ENCODE data around the gene CIITA. TPM values are rescaled to one million over a fixed set of nuclear protein-coding genes. Genes with fewer than 3 reads are reported as not detected.

Gene CIITA
- total RNA-seq, 1 experiment from 2014 or later, result not detected

DNA sequence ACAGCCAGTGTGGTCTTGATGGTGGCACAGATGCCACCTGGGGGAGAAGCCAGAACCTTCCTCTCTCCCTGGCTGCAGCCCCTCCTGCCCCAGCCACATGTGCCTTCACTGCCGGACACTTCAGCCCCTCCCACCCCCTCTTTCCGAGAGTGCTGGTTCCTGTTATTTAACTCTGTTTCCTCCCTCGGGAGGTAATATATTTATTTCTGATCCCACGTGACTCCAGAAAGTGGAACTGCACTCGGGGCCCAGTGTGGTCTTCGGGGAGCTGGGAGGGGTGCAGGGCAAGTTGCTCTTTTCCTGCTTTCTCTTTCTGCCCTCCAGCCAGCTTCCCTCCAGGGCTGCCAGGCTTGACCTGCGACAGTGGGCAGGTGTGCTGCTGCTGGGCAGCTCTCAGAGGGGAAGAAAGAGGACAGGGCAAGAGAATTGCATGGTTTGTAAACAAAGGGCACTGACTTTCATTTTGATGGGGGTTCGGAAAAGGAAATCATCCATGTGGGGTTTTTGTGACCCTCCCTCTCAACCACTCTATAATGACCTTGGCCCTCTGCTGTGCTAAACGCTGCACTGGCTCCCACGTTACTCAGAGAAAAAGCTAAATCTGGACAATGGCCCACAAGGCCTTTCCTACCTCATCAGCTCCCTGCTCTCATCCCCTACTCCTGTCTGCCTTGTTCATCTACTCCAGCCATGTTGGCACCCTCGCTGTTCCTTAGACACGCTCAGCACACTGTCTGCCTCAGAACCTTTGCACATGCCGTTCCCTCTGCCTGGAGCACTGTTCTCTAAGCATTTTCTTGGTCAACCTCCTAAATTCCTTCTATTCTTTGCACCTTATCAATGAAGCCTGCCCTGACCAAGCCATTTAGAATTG is 8.2 kb upstream of the CIITA start:
- Mint-ChIP-seq H3K27ac (ENCODE audit: low read depth, unreplicated experiment) (no peak overlapping the region), H3K36me3 (ENCODE audit: insufficient read depth, unreplicated experiment) (peaks cover 5% of the 10 kb centered on the region), H3K9me3 (ENCODE audit: unreplicated experiment) (no peaks in the 10 kb centered on the region), H3K4me1 (ENCODE audit: insufficient read depth, unreplicated experiment) (peaks cover 16% of the 10 kb centered on the region), H3K27me3 (ENCODE audit: insufficient read depth, unreplicated experiment) (no peaks in the 10 kb centered on the region), H3K4me3 (ENCODE audit: unreplicated experiment) (no peak overlapping the region)
- CTCF ChIA-PET, result interaction anchor here (0.5 to 0.8 kb wide), 3 partner anchors 9 to 348 kb away, joined by 3 read pairs; partner anchors contain the start of gene CIITA
- BruUV-seq (replicated peaks), result no TSS peak
- DNase-seq (ENCODE audit: unreplicated experiment), result no peak
- TF ChIP-seq, protein P1, sequence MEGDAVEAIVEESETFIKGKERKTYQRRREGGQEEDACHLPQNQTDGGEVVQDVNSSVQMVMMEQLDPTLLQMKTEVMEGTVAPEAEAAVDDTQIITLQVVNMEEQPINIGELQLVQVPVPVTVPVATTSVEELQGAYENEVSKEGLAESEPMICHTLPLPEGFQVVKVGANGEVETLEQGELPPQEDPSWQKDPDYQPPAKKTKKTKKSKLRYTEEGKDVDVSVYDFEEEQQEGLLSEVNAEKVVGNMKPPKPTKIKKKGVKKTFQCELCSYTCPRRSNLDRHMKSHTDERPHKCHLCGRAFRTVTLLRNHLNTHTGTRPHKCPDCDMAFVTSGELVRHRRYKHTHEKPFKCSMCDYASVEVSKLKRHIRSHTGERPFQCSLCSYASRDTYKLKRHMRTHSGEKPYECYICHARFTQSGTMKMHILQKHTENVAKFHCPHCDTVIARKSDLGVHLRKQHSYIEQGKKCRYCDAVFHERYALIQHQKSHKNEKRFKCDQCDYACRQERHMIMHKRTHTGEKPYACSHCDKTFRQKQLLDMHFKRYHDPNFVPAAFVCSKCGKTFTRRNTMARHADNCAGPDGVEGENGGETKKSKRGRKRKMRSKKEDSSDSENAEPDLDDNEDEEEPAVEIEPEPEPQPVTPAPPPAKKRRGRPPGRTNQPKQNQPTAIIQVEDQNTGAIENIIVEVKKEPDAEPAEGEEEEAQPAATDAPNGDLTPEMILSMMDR (IDR thresholded peaks at IDR 0.05; ENCODE audit: unreplicated experiment), result no peak
- intact Hi-C loops (cut with micrococcal nuclease), result no loop called here
- POLR2A ChIA-PET, result no interaction called here

GRCh38 chr16:10870137-10870776 is 6.7 kb upstream of the CIITA start:
- Mint-ChIP-seq H3K4me3 (ENCODE audit: unreplicated experiment) (no peak overlapping the region), H3K27ac (ENCODE audit: low read depth, unreplicated experiment) (no peak overlapping the region), H3K9me3 (ENCODE audit: unreplicated experiment) (no peaks in the 10 kb centered on the region), H3K27me3 (ENCODE audit: insufficient read depth, unreplicated experiment) (no peaks in the 10 kb centered on the region), H3K36me3 (ENCODE audit: insufficient read depth, unreplicated experiment) (peaks cover 5% of the 10 kb centered on the region), H3K4me1 (ENCODE audit: insufficient read depth, unreplicated experiment) (peaks cover 16% of the 10 kb centered on the region)
- BruUV-seq (replicated peaks), result no TSS peak
- ChIA-PET POLR2A (no interaction called here), CTCF (interaction anchor here (0.6 kb wide), 1 partner anchor 64 kb away, joined by 3 read pairs; no protein-coding TSS in a partner anchor)
- TF ChIP-seq, protein P1 (IDR thresholded peaks at IDR 0.05; ENCODE audit: unreplicated experiment), result no peak
- DNase-seq (ENCODE audit: unreplicated experiment), result no peak
- intact Hi-C loops (cut with micrococcal nuclease), result no loop called here

GRCh38 chr16:10870808-10871156 is 6.2 kb upstream of the CIITA start:
- H3K27me3 Mint-ChIP-seq (ENCODE audit: insufficient read depth, unreplicated experiment), result peaks cover 1% of the 10 kb centered on the region
- TF ChIP-seq, protein P1 (IDR thresholded peaks at IDR 0.05; ENCODE audit: unreplicated experiment), result no peak
- no peak overlapping the region for H3K27ac Mint-ChIP-seq (ENCODE audit: low read depth, unreplicated experiment)
- H3K9me3 Mint-ChIP-seq (ENCODE audit: unreplicated experiment), result no peaks in the 10 kb centered on the region
- H3K36me3 Mint-ChIP-seq (ENCODE audit: insufficient read depth, unreplicated experiment), result peaks cover 5% of the 10 kb centered on the region
- peaks cover 16% of the 10 kb centered on the region for H3K4me1 Mint-ChIP-seq (ENCODE audit: insufficient read depth, unreplicated experiment)
- intact Hi-C loops (cut with micrococcal nuclease), result no loop called here
- CTCF ChIA-PET, result no interaction called here
- no peak for DNase-seq (ENCODE audit: unreplicated experiment)
- H3K4me3 Mint-ChIP-seq (ENCODE audit: unreplicated experiment), result no peak overlapping the region
- BruUV-seq (replicated peaks), result no TSS peak
- POLR2A ChIA-PET, result no interaction called here

DNA sequence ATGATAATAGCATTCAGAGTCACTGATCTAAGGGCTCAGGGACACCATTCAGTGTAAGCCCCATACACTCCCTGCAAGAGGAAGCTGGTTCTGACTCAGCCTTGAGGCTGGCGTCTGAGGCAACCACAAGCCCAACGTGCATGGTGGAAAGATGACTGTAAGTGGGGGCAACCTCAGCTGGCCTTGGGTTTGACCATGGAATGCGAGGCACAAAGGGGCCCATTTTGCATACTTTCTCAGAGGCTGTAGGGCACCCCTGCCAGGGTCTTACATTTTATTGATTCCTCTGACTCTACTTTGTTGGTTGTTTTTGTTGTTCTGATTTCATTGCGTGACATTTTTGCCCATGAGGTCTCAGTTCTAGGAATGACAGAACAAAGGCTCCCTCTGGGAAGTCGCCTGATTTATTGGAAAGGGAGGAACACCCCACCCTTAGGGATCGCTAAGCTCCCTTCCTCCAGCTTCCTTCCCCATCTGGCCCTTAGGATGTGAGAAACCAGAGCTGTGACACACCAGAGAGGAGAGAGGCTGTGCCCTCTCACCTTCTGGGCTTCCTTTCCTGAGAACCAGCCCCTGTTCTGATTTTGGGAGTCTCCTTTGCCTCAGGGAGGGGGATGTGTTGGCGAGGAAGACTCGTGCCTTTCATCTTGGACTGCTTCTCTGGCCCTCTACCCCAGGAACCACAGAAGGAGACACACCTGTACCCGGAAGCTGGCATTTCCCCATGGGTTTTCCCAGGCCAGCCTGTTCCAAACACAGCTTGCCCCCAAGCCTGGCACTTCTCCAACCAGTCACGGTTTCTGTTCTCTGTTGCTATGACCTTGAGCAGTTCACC is 5.6 kb upstream of the CIITA start:
- Mint-ChIP-seq H3K27me3 (ENCODE audit: insufficient read depth, unreplicated experiment) (peaks cover 7% of the 10 kb centered on the region), H3K27ac (ENCODE audit: low read depth, unreplicated experiment) (no peak overlapping the region), H3K4me1 (ENCODE audit: insufficient read depth, unreplicated experiment) (peaks cover 18% of the 10 kb centered on the region), H3K9me3 (ENCODE audit: unreplicated experiment) (no peaks in the 10 kb centered on the region), H3K4me3 (ENCODE audit: unreplicated experiment) (no peak overlapping the region), H3K36me3 (ENCODE audit: insufficient read depth, unreplicated experiment) (peaks cover 5% of the 10 kb centered on the region)
- CTCF ChIA-PET, result no interaction called here
- intact Hi-C loops (cut with micrococcal nuclease), result no loop called here
- POLR2A ChIA-PET, result interaction anchor here (1.3 kb wide), 1 partner anchor 8 kb away, joined by 4 read pairs; no protein-coding TSS in a partner anchor
- TF ChIP-seq, protein P1 (IDR thresholded peaks at IDR 0.05; ENCODE audit: unreplicated experiment), result no peak
- peak; percentile 81 for DNase-seq (ENCODE audit: unreplicated experiment)
- BruUV-seq (replicated peaks), result no TSS peak
